Activated CD8-positive, alpha-beta memory T cell treated with anti-CD3 and anti-CD28 coated beads, Interleukin-2, amount 50 U/mL, for 48 hours (primary cell): ENCODE results near the gene STON2.
"Not testable (repeated sequence)": the region's sequence is repeated elsewhere in the genome, so short reads cannot be mapped to it uniquely, and the experiment has no call there.

Experiments
- DNase-seq: peaks from one replicate; pipeline ENCODE4 v3.0.0-alpha.2; 2020

Gene STON2

GRCh38 chr14:81260732-81261131, 139.4 kb downstream of the STON2 start:
- DNase-seq, result no peak

DNA sequence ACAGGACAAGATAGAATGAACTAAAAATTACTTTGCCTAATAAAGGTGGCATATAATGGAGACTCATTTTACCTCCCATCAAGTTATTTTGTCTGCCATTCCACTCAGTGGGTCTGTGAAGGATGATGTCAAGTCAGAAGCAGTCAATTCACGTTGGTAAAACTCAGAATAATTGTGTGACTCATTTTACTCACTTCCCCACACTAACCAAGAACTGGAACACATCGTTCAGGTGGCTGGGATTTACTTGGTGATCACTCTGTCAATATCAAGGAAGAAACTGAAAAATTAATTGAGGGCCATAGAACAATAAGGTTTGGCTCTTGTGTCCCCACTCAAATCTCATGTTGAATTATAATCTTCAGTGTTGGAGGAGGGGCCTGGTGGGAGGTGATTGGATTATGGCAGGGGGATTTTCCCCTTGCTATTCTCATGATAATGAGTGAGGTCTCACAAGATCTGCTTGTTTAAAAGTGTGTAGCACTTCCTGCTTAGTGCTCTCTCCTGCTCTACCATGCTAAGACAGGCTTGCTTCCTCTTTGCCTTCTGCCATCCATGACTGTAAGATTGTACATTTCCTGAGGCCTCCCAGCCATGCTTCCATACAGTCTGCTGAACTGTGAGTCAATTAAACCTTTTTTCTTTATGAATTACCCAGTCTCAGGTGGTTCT, 143.7 kb downstream of the STON2 start:
- DNase-seq, result no peak

GRCh38 chr14:81252278-81252677, 147.8 kb downstream of the STON2 start:
- DNase-seq, result no peak

- no peak for DNase-seq
These were observed 152.8 kb downstream of the STON2 start for GRCh38 chr14:81247271-81247766.

DNA sequence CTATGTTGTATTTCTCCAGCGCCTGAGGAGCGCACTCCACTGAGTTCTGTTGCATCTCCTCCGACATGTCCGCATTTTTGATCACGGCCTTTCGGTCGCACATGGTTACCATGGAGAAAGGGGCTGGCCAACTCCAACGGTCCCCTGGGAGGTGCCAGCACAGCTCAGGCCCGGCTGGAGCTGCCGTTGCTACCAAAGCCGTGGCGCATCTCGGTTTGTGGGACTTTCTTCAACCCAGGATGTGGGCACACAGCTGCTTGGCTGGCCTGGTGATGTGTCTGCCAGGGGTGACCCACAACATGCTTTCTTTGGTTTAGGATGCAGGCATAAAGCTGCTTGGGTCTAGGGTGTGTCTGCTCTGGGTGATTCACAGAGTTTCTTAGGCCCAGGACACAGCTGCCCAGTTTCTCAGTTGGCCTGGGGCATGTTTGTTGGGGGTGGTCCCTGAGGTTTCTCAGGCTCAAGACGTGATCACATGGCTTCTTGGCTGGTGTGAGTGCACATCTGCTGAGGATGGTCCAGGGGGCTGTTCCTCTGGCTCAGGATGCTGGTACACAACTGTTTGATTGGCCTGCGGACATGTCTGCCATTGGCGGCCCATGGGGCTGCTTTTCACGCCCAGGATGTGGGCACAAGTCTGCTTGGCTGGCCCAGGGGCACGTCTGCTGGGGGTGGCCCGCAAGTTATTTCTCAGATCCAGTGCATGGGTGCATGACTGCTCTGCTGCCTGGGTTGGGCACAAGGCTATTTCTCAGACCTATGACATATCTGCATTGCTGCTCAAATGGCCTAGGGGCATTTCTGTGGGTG, 153.5 kb downstream of the STON2 start:
- DNase-seq, result no peak

- DNase-seq, result no peak
These were observed 154.4 kb downstream of the STON2 start for GRCh38 chr14:81245771-81246170.

GRCh38 chr14:81244431-81244830, 155.7 kb downstream of the STON2 start:
- not testable (repeated sequence) for DNase-seq

- DNase-seq, result no peak
These were observed 156.6 kb downstream of the STON2 start for GRCh38 chr14:81243499-81243898.

DNA sequence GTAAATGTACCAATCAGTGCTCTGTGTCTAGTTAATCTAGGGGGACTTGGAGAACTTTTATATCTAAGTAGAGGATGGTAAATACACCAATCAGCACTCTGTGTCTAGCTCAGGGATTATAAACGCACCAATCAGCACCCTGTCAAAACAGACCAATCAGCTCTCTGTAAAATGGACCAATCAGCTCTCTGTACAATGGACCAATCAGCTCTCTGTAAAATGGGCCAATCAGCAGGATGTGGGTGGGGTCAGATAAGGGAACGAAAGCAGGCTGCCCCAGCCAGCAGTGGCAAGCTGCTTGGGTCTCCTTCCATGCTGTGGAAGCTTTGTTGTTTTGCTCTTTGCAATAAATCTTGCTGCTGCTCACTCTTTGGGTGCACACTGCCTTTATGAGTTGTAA, 163.3 kb downstream of the STON2 start:
- not testable (repeated sequence) for DNase-seq

DNA sequence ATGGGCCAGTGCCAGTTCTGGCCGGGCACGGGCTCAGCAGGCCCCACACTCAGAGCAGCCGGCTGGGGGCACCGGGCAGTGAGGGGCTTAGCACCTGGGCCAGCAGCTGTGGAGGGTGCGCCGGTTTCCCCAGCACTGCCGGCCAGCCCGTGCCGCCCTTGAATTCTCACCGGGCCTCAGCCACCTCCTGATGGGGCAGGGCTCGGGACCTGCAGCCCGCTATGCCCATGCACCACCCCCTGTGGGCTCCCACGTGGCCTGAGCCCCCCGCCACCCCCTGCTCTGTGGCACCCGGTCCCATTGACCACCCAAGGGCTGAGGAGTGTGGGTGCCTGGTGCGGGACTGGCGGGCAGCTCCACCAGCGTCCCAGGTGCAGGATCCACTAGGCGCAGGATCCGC, 164.0 kb downstream of the STON2 start:
- no peak for DNase-seq

- DNase-seq, result no peak
These were observed 165.0 kb downstream of the STON2 start for GRCh38 chr14:81235096-81235495.

- no peak for DNase-seq
These were observed 165.8 kb downstream of the STON2 start for GRCh38 chr14:81234278-81234677.

- DNase-seq, result no peak
These were observed 166.5 kb downstream of the STON2 start for GRCh38 chr14:81233615-81234014.

- DNase-seq, result no peak
These were observed 168.6 kb downstream of the STON2 start for GRCh38 chr14:81231540-81231939.

DNA sequence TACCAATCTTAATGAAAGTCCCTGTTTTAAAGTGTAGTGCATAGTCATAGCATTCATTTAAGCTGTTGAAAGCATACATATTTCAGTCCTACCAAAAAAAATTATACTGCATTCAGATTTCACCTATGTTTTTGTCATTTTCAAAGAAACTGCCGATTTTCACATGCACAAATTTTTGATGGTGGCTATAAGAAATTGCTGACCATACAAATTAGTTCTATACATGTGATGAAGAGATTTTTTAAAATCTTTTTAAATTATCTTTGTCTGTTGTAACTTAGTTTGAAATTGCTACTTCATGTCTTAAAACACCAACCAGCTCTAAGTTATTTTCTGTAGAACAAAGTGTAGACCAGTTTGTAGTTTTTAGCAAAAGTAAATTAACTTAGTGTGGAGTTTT, 175.9 kb downstream of the STON2 start:
- DNase-seq, result no peak

DNA sequence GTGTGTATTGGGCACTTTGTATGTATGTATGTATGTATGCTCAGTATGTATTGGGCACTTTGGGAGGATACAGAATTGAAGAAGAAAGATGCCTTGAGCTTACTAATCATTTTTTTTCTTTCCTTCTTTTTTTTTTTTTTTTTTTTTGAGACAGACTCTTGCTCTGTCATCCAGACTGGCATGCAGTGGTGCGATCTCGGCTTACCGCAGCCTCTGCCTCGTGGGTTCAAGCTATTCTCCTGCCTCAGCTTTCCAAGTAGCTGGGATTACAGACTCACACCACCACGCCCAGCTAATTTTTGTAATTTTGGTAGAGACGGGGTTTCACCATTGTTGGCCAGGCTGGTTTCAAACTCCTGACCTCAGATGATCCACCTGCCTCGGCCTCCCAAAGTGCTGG, 176.3 kb downstream of the STON2 start:
- not testable (repeated sequence) for DNase-seq

DNA sequence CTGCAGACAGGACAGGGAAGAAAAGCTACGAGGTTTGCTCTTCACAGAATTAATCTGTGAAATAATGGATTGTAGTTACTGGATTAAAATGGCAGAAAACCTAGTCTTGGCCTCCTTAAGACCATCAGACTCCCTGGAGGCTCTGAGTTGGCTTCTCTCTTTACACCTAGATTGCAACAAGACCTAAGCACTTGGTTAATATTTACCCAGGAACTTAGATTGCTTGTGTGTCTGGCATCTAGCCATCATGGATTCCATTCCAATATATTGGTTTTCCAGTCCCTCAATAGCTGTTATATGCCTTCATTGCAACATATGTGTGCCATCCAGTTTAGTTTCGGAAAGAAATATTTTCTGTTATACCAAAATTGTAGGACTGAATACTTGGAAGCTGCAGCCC, 177.4 kb downstream of the STON2 start:
- no peak for DNase-seq

DNA sequence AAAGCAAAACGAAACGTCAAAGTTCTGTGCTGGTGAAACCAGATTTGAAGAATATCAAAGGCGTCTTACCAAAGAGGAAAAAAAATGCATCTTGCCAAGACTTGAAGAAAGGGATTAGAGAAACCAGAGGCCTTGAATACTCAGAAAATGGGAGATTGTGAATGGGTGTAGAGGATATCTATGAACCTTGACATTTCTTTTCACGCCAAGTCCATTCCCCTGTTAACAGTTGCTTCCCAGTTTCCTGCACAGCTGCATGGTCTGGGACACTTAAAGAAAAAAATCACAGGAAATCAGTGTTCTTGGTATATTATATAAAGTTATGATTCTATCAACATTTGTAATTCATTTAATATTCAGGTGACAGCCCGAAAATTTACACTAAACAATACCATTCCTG, 178.0 kb downstream of the STON2 start:
- no peak for DNase-seq

GRCh38 chr14:81221579-81222102, 178.5 kb downstream of the STON2 start:
- DNase-seq, result no peak

DNA sequence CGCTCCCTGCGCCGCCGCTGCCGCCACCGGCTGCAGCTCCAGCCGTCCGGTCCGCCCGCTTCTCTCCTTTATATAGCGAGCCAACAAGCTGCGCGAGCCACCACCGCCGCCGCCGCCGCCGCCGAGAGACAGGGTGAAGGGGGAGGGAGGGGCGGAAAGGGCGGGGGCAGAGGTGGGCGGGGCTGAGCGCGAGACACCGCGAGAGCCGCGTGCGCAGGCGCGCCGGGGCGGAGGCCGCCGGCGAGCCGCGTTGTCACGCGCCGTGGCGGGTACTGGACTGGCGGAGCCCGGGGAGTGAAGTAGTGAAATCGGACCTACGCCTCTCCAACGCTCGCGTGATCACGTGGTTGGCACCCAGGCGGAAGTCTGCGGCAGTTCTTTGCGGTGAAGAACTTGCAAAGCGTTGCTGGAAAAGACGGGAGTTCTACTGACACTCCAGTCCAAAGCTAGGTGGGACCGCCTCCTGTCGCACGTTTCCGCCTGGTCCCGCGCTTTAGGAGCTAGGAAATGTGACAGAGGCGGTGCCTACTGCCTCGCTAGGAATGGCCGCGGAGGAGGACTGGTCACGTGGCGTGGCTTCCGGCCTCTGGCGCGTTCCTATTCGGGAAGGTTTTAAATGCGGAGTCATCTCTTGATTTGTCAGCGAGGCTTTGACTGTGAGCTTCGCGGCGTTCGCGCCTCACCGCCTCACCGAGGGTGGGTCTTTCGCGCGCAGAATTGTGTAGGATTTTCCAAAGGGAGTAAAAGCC, 179.1 kb downstream of the STON2 start, which contains the start of gene GTF2A1:
Gene GTF2A1, minus strand, starts transcription at position 130 of the 749 bp plus-strand sequence. CDS start 441 bp downstream, outside the sequence.
- peak; percentile 95 for DNase-seq

- no peak for DNase-seq
These were observed 179.6 kb downstream of the STON2 start for GRCh38 chr14:81220580-81220829.

DNA sequence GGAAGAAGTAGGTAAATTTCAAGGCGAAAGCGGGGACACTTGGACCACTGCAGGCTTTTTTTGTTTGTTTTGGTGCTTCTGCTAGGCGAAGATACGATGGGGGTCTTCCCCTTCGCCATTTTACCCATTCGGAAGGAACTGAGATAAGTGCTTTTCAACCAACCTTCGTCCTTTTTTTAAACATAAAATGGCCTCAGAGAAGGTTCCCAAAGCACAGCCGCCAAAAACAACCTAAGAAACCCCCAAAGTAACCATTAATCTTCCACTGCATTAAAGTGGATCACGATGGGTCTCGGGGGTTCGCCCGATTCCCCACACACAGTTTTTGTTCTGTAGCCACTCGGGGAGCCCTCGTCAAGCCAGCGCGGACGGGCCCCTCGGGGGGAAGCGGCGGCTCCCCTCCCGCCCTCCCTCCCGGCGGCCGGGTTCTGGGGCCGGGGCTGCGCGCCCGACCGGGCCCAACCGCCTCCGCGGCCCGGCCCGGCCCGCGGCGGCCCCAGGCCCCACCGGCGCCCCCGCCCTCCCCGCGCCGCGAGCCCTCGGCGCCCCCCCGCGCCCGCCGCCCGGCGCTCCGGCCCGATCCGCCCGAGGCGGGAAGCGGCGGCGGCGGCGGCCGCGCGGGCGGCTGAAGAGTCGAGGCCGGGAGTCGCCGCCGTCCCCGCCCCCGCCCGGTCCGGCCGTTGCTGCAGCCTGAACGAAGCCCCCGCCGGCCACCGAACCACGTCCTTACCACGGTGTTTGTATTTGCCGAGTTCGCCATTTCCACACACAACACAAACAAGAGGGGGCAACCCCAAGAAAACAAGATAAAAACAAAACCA, 180.2 kb downstream of the STON2 start:
- DNase-seq, result peak; percentile 75
